C4-2B (cell line): ENCODE data around the gene DIS3L2.

Source experiments
- H3K27ac ChIP-seq: fragments of 450-650 bp; 2 replicates; pipeline ENCODE4 v1.5.1; 2017
- CTCF ChIP-seq: fragments of 450-650 bp; conservative IDR thresholded peaks from 2 replicates; pipeline ENCODE4 v1.5.1; 2017; ENCODE audit warnings: mild to moderate bottlenecking
- ZFX ChIP-seq: fragments of 450-650 bp; IDR thresholded peaks from 2 replicates; pipeline ENCODE4 v1.6.1; 2017

The DIS3L2 gene

GRCh38 chr2:232013701-232014353 is 52.3 kb downstream of the DIS3L2 start:
- no peak overlapping the region for H3K27ac ChIP-seq
- no peak for TF ChIP-seq CTCF

- H3K27ac ChIP-seq, result no peak overlapping the region
- no peak for TF ChIP-seq CTCF
- no peak for TF ChIP-seq ZFX
Observed at GRCh38 chr2:232014681-232015080, 53.2 kb downstream of the DIS3L2 start.

DNA sequence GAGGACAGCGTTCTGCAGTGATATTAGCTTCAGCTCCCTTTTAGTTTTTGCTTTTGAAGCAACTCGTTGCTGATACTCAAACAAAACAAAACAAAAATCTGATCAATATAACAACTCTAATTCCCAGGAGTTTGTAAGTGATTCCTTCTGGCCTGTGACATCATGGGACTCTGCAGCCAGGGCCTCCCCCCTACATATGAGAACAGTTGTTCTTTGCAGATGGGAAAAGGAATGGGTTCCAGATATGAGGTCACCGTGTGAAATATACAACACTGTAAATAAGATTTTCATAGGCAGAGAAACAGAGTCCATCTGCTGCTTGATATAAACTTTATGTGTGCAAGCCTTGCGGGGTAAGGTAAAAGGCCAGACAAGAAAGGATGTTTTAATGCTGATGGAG is 56.7 kb downstream of the DIS3L2 start:
- TF ChIP-seq ZFX, result no peak
- TF ChIP-seq CTCF, result no peak
- H3K27ac ChIP-seq, result no peak overlapping the region

DNA sequence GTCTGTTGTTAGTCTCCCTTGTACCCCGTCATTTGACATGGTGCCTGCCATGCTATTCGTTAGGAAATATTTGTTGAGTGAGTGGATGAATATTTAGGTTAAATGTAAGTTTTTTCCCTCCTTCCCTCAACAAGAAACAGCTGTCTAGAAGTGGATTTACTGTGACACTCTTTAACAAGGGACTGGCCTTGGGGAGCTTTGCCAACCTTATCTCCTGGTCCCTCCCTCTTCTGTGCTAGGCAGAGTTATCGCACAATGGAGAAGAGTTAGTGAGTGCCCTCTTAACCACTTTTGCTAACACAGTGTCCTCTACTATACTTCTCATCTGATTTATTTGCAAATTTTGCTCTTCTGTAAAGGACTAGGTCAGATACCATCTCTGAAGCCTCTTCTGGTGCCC is 61.2 kb downstream of the DIS3L2 start:
- no peak for TF ChIP-seq CTCF
- TF ChIP-seq ZFX, result no peak

DNA sequence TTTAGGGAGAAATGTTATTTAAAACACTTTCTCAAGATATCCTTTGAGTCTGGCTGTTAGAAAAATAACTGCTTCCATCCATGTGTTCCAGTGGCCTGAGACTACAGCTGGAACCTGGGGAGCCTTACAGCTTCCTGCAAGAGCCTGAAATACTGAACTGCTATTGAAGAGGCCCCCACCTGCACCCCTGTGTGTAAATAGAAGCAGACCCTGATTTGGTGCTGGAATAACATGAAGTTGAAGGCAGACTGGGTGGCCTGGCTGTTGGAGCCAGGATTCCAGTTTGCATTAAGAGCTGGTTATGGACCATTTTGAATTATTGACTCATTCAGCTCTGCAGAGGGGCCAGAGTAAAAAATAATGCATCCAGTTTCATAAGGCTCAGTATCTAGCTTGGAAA is 61.9 kb downstream of the DIS3L2 start:
- TF ChIP-seq ZFX, result no peak
- TF ChIP-seq CTCF, result no peak
- no peak overlapping the region for H3K27ac ChIP-seq

More for the DNA sequence above, 61.2 kb downstream of the DIS3L2 start:
- no peak overlapping the region for H3K27ac ChIP-seq

- TF ChIP-seq CTCF (no peak), ZFX (no peak)
Observed at GRCh38 chr2:232024457-232024856, 62.9 kb downstream of the DIS3L2 start.

GRCh38 chr2:232026910-232027309 is 65.4 kb downstream of the DIS3L2 start:
- TF ChIP-seq CTCF, result no peak
- no peak for TF ChIP-seq ZFX
- no peak overlapping the region for H3K27ac ChIP-seq

More at GRCh38 chr2:232024457-232024856, 62.9 kb downstream of the DIS3L2 start:
- no peak overlapping the region for H3K27ac ChIP-seq
